Osteocyte (in vitro differentiated cells): Measurements from ENCODE around the gene KRTAP6-1. TPM values are rescaled to one million over a fixed set of nuclear protein-coding genes. Genes with fewer than 3 reads are reported as not detected.

Experiments used
- DNase-seq: peaks from one replicate; pipeline ENCODE4 v3.0.0; 2021; ENCODE audit warnings: mixed read lengths; ENCODE audit not compliant: unreplicated experiment; ENCODE audit errors: extremely low spot score
- H3K27ac Mint-ChIP-seq: one replicate; pipeline ENCODE4 v1.8.0; 2021; ENCODE audit warnings: mild to moderate bottlenecking, mixed read lengths; ENCODE audit not compliant: unreplicated experiment
- H3K27me3 Mint-ChIP-seq: one replicate; pipeline ENCODE4 v1.8.0; 2021; ENCODE audit warnings: mixed read lengths; ENCODE audit not compliant: unreplicated experiment
- H3K36me3 Mint-ChIP-seq: one replicate; pipeline ENCODE4 v1.8.0; 2021; ENCODE audit warnings: mixed read lengths; ENCODE audit not compliant: unreplicated experiment
- H3K4me1 Mint-ChIP-seq: one replicate; pipeline ENCODE4 v1.8.0; 2021; ENCODE audit warnings: mixed read lengths; ENCODE audit not compliant: unreplicated experiment
- H3K4me3 Mint-ChIP-seq: one replicate; pipeline ENCODE4 v1.8.0; 2021; ENCODE audit warnings: mild to moderate bottlenecking, moderate library complexity, mixed read lengths; ENCODE audit not compliant: unreplicated experiment
- H3K9me3 Mint-ChIP-seq: one replicate; pipeline ENCODE4 v1.8.0; 2021; ENCODE audit warnings: mixed read lengths; ENCODE audit not compliant: unreplicated experiment
- total RNA-seq: library from RNA; stranded (reverse); gene quantifications from 2 replicates; pipeline ENCODE4 v1.2.1, GENCODE V29; 2021
- TF ChIP-seq, protein P1 (sequence below): fragments of 200-600 bp; sonication (generic); IDR thresholded peaks from 2 replicates; pipeline ENCODE4 v1.5.0; 2021; ENCODE audit warnings: antibody characterized with exemption, mild to moderate bottlenecking, moderate library complexity

KRTAP6-1 gene
- total RNA-seq, 1 donor from 2014 or later: not detected

DNA sequence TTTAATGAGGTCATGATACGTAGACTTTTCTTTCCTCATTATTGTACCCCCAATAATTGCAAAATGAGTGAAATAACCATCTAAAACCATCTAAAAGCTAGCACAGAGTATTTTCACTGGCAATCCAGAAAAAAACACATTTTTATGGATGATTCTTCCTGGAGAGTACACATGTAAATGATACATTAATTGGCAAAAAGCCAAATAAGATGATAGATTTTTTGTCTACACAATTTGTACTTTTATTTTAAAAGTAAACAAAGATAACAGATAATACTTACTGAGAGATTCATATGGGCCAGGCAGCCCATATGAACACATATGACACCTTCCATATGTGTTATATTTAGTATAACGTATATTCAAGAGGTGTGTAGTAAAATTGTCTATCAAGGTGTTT lies 50.1 kb downstream of the KRTAP6-1 start:
- TF ChIP-seq, protein P1, sequence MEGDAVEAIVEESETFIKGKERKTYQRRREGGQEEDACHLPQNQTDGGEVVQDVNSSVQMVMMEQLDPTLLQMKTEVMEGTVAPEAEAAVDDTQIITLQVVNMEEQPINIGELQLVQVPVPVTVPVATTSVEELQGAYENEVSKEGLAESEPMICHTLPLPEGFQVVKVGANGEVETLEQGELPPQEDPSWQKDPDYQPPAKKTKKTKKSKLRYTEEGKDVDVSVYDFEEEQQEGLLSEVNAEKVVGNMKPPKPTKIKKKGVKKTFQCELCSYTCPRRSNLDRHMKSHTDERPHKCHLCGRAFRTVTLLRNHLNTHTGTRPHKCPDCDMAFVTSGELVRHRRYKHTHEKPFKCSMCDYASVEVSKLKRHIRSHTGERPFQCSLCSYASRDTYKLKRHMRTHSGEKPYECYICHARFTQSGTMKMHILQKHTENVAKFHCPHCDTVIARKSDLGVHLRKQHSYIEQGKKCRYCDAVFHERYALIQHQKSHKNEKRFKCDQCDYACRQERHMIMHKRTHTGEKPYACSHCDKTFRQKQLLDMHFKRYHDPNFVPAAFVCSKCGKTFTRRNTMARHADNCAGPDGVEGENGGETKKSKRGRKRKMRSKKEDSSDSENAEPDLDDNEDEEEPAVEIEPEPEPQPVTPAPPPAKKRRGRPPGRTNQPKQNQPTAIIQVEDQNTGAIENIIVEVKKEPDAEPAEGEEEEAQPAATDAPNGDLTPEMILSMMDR: no peak
- Mint-ChIP-seq H3K27me3 (no peaks in the 10 kb centered on the region), H3K4me3 (no peak overlapping the region), H3K4me1 (no peaks in the 10 kb centered on the region), H3K27ac (no peak overlapping the region), H3K9me3 (peaks cover 6% of the 10 kb centered on the region), H3K36me3 (no peaks in the 10 kb centered on the region)
- no peak for DNase-seq

Other genes starting within 250 kb of the KRTAP6-1 start
- gene KRTAP13-2, start 241.7 kb downstream of the KRTAP6-1 start, total RNA-seq: not detected in 2 replicates
- gene KRTAP13-1, start 217.9 kb downstream of the KRTAP6-1 start, total RNA-seq: not detected in 2 replicates
- not detected in 2 replicates for gene KRTAP13-3, start 188.0 kb downstream of the KRTAP6-1 start, total RNA-seq
- gene KRTAP13-4, start 183.7 kb downstream of the KRTAP6-1 start, total RNA-seq: not detected in 2 replicates
- gene KRTAP15-1, start 173.7 kb downstream of the KRTAP6-1 start, total RNA-seq: not detected in 2 replicates
- gene KRTAP19-1, start 133.6 kb downstream of the KRTAP6-1 start, total RNA-seq: not detected in 2 replicates
- not detected in 2 replicates for gene KRTAP19-2, start 126.5 kb downstream of the KRTAP6-1 start, total RNA-seq
- not detected in 2 replicates for gene KRTAP19-3, start 121.9 kb downstream of the KRTAP6-1 start, total RNA-seq
- not detected in 2 replicates for gene KRTAP19-4, start 116.8 kb downstream of the KRTAP6-1 start, total RNA-seq
- not detected in 2 replicates for gene KRTAP19-5, start 111.8 kb downstream of the KRTAP6-1 start, total RNA-seq
- gene KRTAP19-6, start 72.1 kb downstream of the KRTAP6-1 start, total RNA-seq: not detected in 2 replicates
- gene KRTAP19-7, start 52.6 kb downstream of the KRTAP6-1 start, total RNA-seq: not detected in 2 replicates
- not detected in 2 replicates for gene KRTAP22-2, start 23.5 kb downstream of the KRTAP6-1 start, total RNA-seq
- not detected in 2 replicates for gene KRTAP6-3, start 21.5 kb downstream of the KRTAP6-1 start, total RNA-seq
- not detected in 2 replicates for gene KRTAP6-2, start 15.0 kb downstream of the KRTAP6-1 start, total RNA-seq
- not detected in 2 replicates for gene KRTAP22-1, start 12.8 kb downstream of the KRTAP6-1 start, total RNA-seq
- not detected in 2 replicates for gene KRTAP20-1, start 2.5 kb upstream of the KRTAP6-1 start, total RNA-seq
- gene KRTAP20-4, start 6.7 kb upstream of the KRTAP6-1 start, total RNA-seq: not detected in 2 replicates
- not detected in 2 replicates for gene KRTAP20-2, start 21.3 kb upstream of the KRTAP6-1 start, total RNA-seq
- gene KRTAP20-3, start 28.9 kb upstream of the KRTAP6-1 start, total RNA-seq: not detected in 2 replicates
- gene KRTAP21-3, start 104.8 kb upstream of the KRTAP6-1 start, total RNA-seq: not detected in 2 replicates
- not detected in 2 replicates for gene KRTAP21-2, start 133.3 kb upstream of the KRTAP6-1 start, total RNA-seq
- not detected in 2 replicates for gene KRTAP21-1, start 141.5 kb upstream of the KRTAP6-1 start, total RNA-seq
- gene KRTAP8-1, start 199.3 kb upstream of the KRTAP6-1 start, total RNA-seq: not detected in 2 replicates
- gene KRTAP7-1, start 215.8 kb upstream of the KRTAP6-1 start, total RNA-seq: not detected in 2 replicates